ENCODE results near the gene UXT.
A peak's percentile ranks its signal among the peaks of the same experiment; 100 is the strongest.

The UXT gene

GRCh38 chrX:47649781-47650163 lies 9.2 kb downstream of the UXT start:
- no peak for TF ChIP-seq CTCF (IDR thresholded peaks at IDR 0.05; ENCODE audit: borderline replicate concordance, control extremely low read depth, extremely low read depth, insufficient read depth, missing control alignments)
- no peak for DNase-seq (ENCODE audit: low spot score)
- in situ Hi-C loops (cut with MboI; ENCODE audit: low sequenced_read_pairs, unreplicated experiment) = no loop called here

GRCh38 chrX:47649271-47649670 lies 9.7 kb downstream of the UXT start:
- in situ Hi-C loops (cut with MboI; ENCODE audit: low sequenced_read_pairs, unreplicated experiment) = no loop called here
- no peak for TF ChIP-seq CTCF (IDR thresholded peaks at IDR 0.05; ENCODE audit: borderline replicate concordance, control extremely low read depth, extremely low read depth, insufficient read depth, missing control alignments)
- no peak for DNase-seq (ENCODE audit: low spot score)

GRCh38 chrX:47648376-47648775 lies 10.6 kb downstream of the UXT start:
- in situ Hi-C loops (cut with MboI; ENCODE audit: low sequenced_read_pairs, unreplicated experiment) = no loop called here
- no peak for TF ChIP-seq CTCF (IDR thresholded peaks at IDR 0.05; ENCODE audit: borderline replicate concordance, control extremely low read depth, extremely low read depth, insufficient read depth, missing control alignments)
- no peak for DNase-seq (ENCODE audit: low spot score)

GRCh38 chrX:47646636-47647035 lies 12.3 kb downstream of the UXT start:
- no peak for TF ChIP-seq CTCF (IDR thresholded peaks at IDR 0.05; ENCODE audit: borderline replicate concordance, control extremely low read depth, extremely low read depth, insufficient read depth, missing control alignments)
- in situ Hi-C loops (cut with MboI; ENCODE audit: low sequenced_read_pairs, unreplicated experiment) = no loop called here
- DNase-seq (ENCODE audit: low spot score) = no peak

GRCh38 chrX:47645530-47645929 lies 13.4 kb downstream of the UXT start:
- no peak for DNase-seq (ENCODE audit: low spot score)
- in situ Hi-C loops (cut with MboI; ENCODE audit: low sequenced_read_pairs, unreplicated experiment) = no loop called here
- no peak for TF ChIP-seq CTCF (IDR thresholded peaks at IDR 0.05; ENCODE audit: borderline replicate concordance, control extremely low read depth, extremely low read depth, insufficient read depth, missing control alignments)

- no peak for TF ChIP-seq CTCF (IDR thresholded peaks at IDR 0.05; ENCODE audit: borderline replicate concordance, control extremely low read depth, extremely low read depth, insufficient read depth, missing control alignments)
- in situ Hi-C loops (cut with MboI; ENCODE audit: low sequenced_read_pairs, unreplicated experiment) = no loop called here
- DNase-seq (ENCODE audit: low spot score) = no peak
Observed at GRCh38 chrX:47644557-47645091, 14.4 kb downstream of the UXT start.

- in situ Hi-C loops (cut with MboI; ENCODE audit: low sequenced_read_pairs, unreplicated experiment) = no loop called here
- TF ChIP-seq CTCF (IDR thresholded peaks at IDR 0.05; ENCODE audit: borderline replicate concordance, control extremely low read depth, extremely low read depth, insufficient read depth, missing control alignments) = peak; percentile 23
- no peak for DNase-seq (ENCODE audit: low spot score)
Observed at GRCh38 chrX:47643926-47644325, 15.1 kb downstream of the UXT start.
